Activated naive CD4-positive, alpha-beta T cell treated with Interleukin-2 at 50 U/mL for 16 hours (primary cell): Measurements from ENCODE around the gene HPGD.

ENCODE experiments used
- DNase-seq: peaks from one replicate; pipeline ENCODE4 v3.0.0-alpha.2; 2020

Gene HPGD

GRCh38 chr4:174522183-174523024, at the start of gene HPGD:
Gene HPGD, minus strand, starts transcription at chr4:174522488. Its CDS starts 37 bp downstream, at chr4:174522451.
- peak; percentile 61 for DNase-seq

GRCh38 chr4:174564529-174564928, 42.2 kb upstream of the HPGD start:
- DNase-seq, result no peak

GRCh38 chr4:174563399-174563798, 41.1 kb upstream of the HPGD start:
- no peak for DNase-seq

- no peak for DNase-seq
Observed at GRCh38 chr4:174561560-174561959, 39.3 kb upstream of the HPGD start.

- DNase-seq, result no peak
Observed at GRCh38 chr4:174559894-174560293, 37.6 kb upstream of the HPGD start.

GRCh38 chr4:174555789-174556630, 33.7 kb upstream of the HPGD start:
- no peak for DNase-seq

- no peak for DNase-seq
Observed at GRCh38 chr4:174554231-174554728, 32.0 kb upstream of the HPGD start.

GRCh38 chr4:174553828-174554227, 31.5 kb upstream of the HPGD start:
- no peak for DNase-seq

GRCh38 chr4:174553031-174553430, 30.7 kb upstream of the HPGD start:
- no peak for DNase-seq

- DNase-seq, result no peak
Observed at GRCh38 chr4:174550541-174550940, 28.3 kb upstream of the HPGD start.

GRCh38 chr4:174549721-174550120, 27.4 kb upstream of the HPGD start:
- no peak for DNase-seq

- DNase-seq, result no peak
Observed at GRCh38 chr4:174545268-174545667, 23.0 kb upstream of the HPGD start.

GRCh38 chr4:174544496-174544895, 22.2 kb upstream of the HPGD start:
- DNase-seq, result no peak

- no peak for DNase-seq
Observed at GRCh38 chr4:174540175-174540574, 17.9 kb upstream of the HPGD start.

GRCh38 chr4:174539571-174539970, 17.3 kb upstream of the HPGD start:
- no peak for DNase-seq

- DNase-seq, result no peak
Observed at GRCh38 chr4:174538876-174539250, 16.6 kb upstream of the HPGD start.

GRCh38 chr4:174538123-174538875, 16.0 kb upstream of the HPGD start:
- DNase-seq, result no peak

GRCh38 chr4:174537634-174538033, 15.3 kb upstream of the HPGD start:
- DNase-seq, result no peak

- DNase-seq, result no peak
Observed at GRCh38 chr4:174534461-174534860, 12.2 kb upstream of the HPGD start.

- no peak for DNase-seq
Observed at GRCh38 chr4:174532445-174532844, 10.2 kb upstream of the HPGD start.

- no peak for DNase-seq
Observed at GRCh38 chr4:174531486-174531885, 9.2 kb upstream of the HPGD start.

GRCh38 chr4:174528226-174528625, 5.9 kb upstream of the HPGD start:
- DNase-seq, result no peak

- no peak for DNase-seq
Observed at GRCh38 chr4:174526731-174527130, 4.4 kb upstream of the HPGD start.
